GM21619 (cell line): Measurements from ENCODE around the gene CPEB4.

Experiments
- ATAC-seq: cut with Tn5 transposase; IDR thresholded peaks from one replicate; pipeline ENCODE4 v1.9.1; 2021; ENCODE audit not compliant: unreplicated experiment

The CPEB4 gene

GRCh38 chr5:173971681-173972345 is 83.7 kb downstream of the CPEB4 start:
- ATAC-seq, result no peak

GRCh38 chr5:173972607-173972924 is 84.4 kb downstream of the CPEB4 start:
- ATAC-seq, result no peak

- ATAC-seq, result peak; percentile 84
Observed at GRCh38 chr5:173972925-173973615, 84.9 kb downstream of the CPEB4 start.

GRCh38 chr5:173973616-173973969 is 85.4 kb downstream of the CPEB4 start:
- peak; percentile 22 for ATAC-seq

- ATAC-seq, result no peak
Observed at GRCh38 chr5:173974688-173975239, 86.6 kb downstream of the CPEB4 start.

- ATAC-seq, result no peak
Observed at GRCh38 chr5:173981185-173981761, 93.1 kb downstream of the CPEB4 start.

- ATAC-seq, result no peak
Observed at GRCh38 chr5:173984218-173984617, 96.1 kb downstream of the CPEB4 start.

GRCh38 chr5:173988554-173989431 is 100.6 kb downstream of the CPEB4 start, which contains the start of gene C5orf47:
C5orf47 (plus strand) TSS chr5:173989170; CDS start chr5:173989264, 94 bp downstream.
- ATAC-seq, result no peak

- no peak for ATAC-seq
Observed at GRCh38 chr5:173989432-173990082, 101.4 kb downstream of the CPEB4 start.

- ATAC-seq, result no peak
Observed at GRCh38 chr5:173997331-173997730, 109.2 kb downstream of the CPEB4 start.

GRCh38 chr5:173998531-173998930 is 110.4 kb downstream of the CPEB4 start:
- ATAC-seq, result no peak

- no peak for ATAC-seq
Observed at GRCh38 chr5:174000076-174000475, 111.9 kb downstream of the CPEB4 start.

GRCh38 chr5:174003795-174004194 is 115.6 kb downstream of the CPEB4 start:
- no peak for ATAC-seq

GRCh38 chr5:174008922-174009321 is 120.8 kb downstream of the CPEB4 start:
- ATAC-seq, result no peak

- no peak for ATAC-seq
Observed at GRCh38 chr5:174010365-174010764, 122.2 kb downstream of the CPEB4 start.

- ATAC-seq, result no peak
Observed at GRCh38 chr5:174011441-174011840, 123.3 kb downstream of the CPEB4 start.
